ENCODE data around the gene DCPS.

The DCPS gene

GRCh38 chr11:126288237-126288636, 15.6 kb upstream of the DCPS start:
- in situ Hi-C loops (cut with MboI; ENCODE audit: low sequenced_read_pairs) = no loop called here

DNA sequence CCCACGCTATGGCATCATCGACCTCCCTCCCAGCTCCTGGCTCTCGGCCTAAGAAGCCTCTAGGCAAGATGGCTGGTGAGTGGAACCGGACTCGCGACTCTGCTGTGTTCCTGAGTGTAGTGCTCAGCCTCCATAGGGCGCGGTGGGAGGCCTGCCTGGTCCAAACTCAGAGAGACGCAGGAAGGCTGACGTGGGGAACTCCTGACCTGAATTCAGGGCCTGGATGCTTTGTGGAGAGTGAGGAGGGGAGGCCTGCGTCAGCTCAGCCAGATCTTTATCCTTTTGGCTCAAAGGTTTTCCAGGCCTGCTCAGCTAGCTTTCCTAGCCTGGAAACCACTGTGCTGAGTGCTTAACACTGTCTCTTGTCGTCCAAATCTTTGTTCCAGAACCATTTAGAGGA, 13.0 kb upstream of the DCPS start:
- in situ Hi-C loops (cut with MboI; ENCODE audit: low sequenced_read_pairs) = no loop called here

DNA sequence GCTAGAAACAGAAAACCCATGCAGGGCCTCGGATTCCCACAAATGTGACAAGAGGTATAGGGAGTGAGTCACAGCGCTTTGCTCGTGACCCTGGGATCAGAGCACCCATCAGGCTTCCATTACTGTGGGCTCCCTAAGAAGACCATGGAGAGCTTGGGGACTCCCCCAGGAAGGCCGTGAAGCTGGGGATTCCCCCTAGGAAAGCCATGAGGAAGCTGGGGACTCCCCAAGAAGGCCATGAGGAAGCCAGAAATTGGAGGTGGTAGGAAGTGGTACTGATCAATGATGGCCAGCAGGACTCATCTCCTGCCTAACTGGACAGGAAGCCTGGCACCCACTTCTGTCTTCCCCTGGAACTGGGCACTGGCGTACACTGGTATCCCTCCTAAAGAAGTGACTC, 10.1 kb upstream of the DCPS start:
- in situ Hi-C loops (cut with MboI; ENCODE audit: low sequenced_read_pairs) = no loop called here

- in situ Hi-C loops (cut with MboI; ENCODE audit: low sequenced_read_pairs) = no loop called here
Measured at GRCh38 chr11:126297004-126297403, 6.9 kb upstream of the DCPS start.

GRCh38 chr11:126304457-126305075, 706 bp downstream of the DCPS start:
- in situ Hi-C loops (cut with MboI; ENCODE audit: low sequenced_read_pairs) = loop anchor here (25.0 kb wide), 1 partner anchor 683 kb away; no protein-coding TSS in a partner anchor

- in situ Hi-C loops (cut with MboI; ENCODE audit: low sequenced_read_pairs) = loop anchor here (25.0 kb wide), 1 partner anchor 682 kb away; no protein-coding TSS in a partner anchor
Measured at GRCh38 chr11:126305699-126306098, 1.8 kb downstream of the DCPS start.

GRCh38 chr11:126307706-126308105, 3.8 kb downstream of the DCPS start:
- in situ Hi-C loops (cut with MboI; ENCODE audit: low sequenced_read_pairs) = loop anchor here (25.0 kb wide), 1 partner anchor 680 kb away; no protein-coding TSS in a partner anchor

GRCh38 chr11:126308271-126308671, 4.4 kb downstream of the DCPS start:
- in situ Hi-C loops (cut with MboI; ENCODE audit: low sequenced_read_pairs) = loop anchor here (25.0 kb wide), 1 partner anchor 679 kb away; no protein-coding TSS in a partner anchor

DNA sequence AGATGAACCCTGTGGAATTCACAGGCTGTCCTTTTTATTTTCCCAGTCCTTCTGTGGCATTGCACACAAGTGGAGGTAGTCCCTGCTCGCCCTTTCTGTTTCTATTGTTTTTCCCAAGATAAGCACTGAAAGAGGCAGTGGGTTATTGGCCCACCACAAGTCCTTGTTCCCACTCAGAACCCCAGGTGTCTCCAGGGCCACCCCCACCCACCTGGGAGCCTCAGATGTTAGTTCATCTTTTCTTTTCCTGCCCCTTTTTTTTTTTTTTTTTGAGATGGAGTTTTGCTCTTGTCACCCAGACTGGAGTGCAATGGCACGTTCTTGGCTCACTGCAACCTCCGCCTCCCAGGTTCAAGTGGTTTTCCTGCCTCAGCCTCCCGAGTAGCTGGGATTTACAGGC, 4.9 kb downstream of the DCPS start:
- in situ Hi-C loops (cut with MboI; ENCODE audit: low sequenced_read_pairs) = loop anchor here (25.0 kb wide), 1 partner anchor 679 kb away; no protein-coding TSS in a partner anchor

DNA sequence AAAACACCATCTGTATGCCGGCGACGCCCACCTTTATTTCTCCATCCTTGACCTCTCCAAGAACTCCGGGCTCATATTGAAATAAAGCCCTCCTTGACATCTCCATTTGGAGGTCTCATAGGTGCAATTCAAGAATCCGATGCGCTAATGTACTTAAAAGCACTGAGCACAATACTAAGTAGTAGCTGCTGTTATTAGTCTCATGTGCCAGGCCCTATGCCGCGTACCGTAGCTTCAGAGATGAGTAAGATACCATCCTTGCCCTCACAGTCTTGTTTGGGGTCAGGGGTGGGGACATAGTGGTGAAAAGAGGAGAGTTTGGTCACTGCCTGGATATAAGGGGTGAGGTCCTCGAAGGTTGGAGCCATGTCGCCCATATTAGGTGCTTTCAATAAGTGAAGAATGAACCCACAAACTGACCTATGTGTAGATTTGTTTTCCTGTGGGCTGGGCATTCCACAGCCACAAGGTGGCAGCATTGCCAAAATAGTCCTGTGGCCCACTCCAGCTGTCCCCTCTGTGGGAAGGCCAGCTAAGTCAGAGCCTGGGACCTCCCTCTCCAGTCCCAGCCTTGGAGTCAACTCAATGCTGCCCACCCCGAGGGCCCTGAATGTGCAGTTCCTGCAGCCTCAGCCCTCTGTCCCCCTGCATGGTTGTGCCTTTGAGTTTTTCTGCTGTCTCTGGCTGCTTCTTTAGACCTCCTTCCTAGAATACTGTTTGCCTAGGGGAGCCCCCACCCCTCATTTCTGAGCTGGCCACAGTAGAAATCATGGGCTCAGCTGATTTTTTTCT, 6.5 kb downstream of the DCPS start:
- in situ Hi-C loops (cut with MboI; ENCODE audit: low sequenced_read_pairs) = loop anchor here (10.0 to 25.0 kb wide), 2 partner anchors 84 to 677 kb away; no protein-coding TSS in a partner anchor

GRCh38 chr11:126310992-126311310, 7.1 kb downstream of the DCPS start:
- in situ Hi-C loops (cut with MboI; ENCODE audit: low sequenced_read_pairs) = loop anchor here (10.0 to 25.0 kb wide), 2 partner anchors 84 to 676 kb away; no protein-coding TSS in a partner anchor

- in situ Hi-C loops (cut with MboI; ENCODE audit: low sequenced_read_pairs) = loop anchor here (10.0 to 25.0 kb wide), 2 partner anchors 83 to 676 kb away; no protein-coding TSS in a partner anchor
Measured at GRCh38 chr11:126311401-126312291, 7.8 kb downstream of the DCPS start.

DNA sequence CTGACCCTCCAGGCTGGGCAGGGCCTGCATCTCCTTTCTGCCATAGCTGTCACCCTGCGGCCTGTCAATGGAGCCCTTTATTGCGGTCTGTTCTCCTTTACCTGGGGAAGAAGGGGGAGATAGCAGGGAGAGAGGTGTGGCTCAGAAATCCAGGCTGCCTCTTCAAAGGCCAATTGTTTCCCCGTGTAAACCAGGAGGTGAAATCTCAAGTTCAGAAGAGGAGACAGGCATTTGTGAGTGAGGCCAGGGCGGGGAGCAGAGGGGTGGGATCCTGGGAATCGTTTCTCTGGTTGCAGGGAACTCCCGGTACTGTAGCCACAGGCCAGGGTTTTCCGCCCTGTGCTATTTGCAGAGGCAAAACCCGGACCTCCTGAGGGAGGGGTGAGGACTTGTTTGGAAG, 9.1 kb downstream of the DCPS start:
- in situ Hi-C loops (cut with MboI; ENCODE audit: low sequenced_read_pairs) = loop anchor here (10.0 to 25.0 kb wide), 2 partner anchors 82 to 674 kb away; no protein-coding TSS in a partner anchor

DNA sequence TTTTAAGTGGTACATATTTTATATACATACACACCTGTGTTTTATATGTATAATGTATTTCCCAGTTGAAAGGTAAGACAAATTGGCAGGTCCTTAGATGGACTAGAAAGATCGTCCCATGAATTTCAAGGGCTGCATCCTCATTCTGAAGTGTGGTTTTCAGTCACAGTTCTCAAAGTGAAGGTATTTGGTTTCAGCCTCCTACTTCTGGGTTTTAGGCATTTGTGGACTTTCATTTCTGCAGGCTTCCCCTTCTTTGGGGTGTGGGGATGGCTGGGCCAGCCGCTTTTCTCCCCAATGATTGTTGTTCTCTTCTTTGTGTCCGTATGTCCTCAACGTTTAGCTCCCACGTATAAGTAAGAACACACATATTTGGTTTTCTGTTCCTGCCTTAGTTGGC, 10.0 kb downstream of the DCPS start:
- in situ Hi-C loops (cut with MboI; ENCODE audit: low sequenced_read_pairs) = loop anchor here (10.0 to 25.0 kb wide), 2 partner anchors 81 to 673 kb away; no protein-coding TSS in a partner anchor

DNA sequence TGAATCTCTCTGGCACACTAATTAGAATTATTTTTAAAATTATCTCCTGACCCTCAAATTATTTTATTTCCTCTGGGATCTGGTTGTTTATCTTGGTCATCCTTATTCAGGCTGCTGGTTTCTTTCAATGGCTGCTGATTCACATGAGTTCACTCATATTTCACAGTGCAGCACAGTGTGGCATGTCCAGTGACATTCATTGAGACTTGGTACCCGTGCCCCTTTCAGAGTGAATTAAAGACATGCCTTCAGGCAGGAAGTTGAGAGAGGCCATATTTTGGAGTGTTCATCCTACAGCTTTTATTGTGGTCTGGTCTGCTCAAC, 13.5 kb downstream of the DCPS start:
- in situ Hi-C loops (cut with MboI; ENCODE audit: low sequenced_read_pairs) = loop anchor here (10.0 to 25.0 kb wide), 2 partner anchors 77 to 670 kb away; no protein-coding TSS in a partner anchor

DNA sequence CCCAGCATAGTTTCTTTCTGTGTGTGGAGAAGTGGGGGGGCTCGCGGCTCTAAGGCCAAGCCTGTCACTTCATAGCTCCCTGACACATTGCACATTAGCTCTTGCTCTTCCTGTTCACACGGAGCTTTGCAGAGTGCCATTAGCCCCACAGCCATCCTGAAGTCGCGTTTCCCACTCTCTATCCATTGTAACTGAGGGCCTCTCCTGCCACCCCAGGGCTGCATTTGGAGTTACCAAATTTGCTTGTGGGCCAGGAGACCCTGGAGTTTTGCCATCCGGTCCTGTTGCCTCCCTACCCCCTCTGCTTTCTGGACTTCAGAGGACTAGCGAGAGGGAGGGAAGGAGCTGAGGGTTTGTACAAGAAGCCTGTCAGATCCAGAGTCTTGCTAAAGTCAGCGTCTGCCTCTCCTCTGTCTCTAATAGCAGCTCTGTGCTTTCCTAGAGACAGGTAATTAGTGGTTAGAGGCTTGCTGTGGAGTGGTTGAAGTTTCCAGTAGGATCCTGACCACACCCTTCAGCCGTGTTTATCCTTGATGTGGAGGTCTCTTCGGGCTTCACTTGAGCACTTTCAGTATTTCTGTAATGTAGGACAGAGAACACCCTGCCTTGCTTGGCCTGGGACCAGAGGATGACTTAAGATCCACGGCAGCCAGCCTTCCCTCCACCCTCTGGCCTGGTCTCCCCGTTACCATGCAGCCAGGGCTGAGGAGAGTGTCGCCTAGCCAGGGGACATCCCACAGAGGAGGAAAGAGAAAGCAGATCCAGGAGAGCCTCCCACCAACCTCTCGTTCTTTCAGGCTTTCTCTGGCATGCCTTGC, 14.1 kb downstream of the DCPS start:
- in situ Hi-C loops (cut with MboI; ENCODE audit: low sequenced_read_pairs) = loop anchor here (10.0 to 25.0 kb wide), 2 partner anchors 77 to 669 kb away; no protein-coding TSS in a partner anchor

DNA sequence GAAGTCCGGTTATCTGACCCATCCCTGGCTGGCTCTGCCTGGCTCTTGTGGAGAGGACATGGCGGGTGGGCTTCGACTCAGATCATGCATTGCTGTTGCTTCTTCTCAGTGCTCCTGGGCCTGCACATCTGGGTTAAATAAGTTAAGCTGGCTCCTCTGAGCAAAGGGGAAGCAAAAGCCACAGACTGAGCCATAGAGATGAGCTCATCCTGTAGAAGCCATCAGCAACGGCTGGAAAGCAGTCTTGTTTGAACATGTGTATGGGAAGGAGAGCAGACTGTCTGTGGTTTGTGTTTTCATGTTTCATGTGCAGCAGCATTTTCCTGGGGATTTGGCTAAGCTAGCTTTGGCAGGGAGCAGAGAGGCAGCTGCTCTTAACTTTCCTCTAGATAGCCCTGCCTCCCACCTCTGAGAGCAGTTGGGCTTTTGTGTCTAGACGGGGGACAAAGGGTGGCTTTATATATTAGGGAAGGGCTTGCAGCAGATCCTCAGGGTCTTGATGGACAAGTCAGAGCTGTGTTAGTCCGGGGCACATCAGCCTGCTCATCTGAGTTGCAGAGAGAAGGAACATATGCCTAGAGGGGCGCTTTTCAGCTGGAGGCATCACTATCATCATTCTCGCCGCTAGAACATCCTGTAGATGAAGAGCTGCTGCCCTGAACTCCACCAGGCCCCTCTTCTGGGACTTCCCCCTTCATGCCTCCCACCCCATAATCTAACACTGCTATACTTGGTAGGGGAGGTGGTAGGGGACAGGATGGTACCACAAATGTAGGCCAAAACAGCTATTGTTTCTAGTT, 14.9 kb downstream of the DCPS start:
- in situ Hi-C loops (cut with MboI; ENCODE audit: low sequenced_read_pairs) = loop anchor here (10.0 to 25.0 kb wide), 2 partner anchors 76 to 669 kb away; no protein-coding TSS in a partner anchor

DNA sequence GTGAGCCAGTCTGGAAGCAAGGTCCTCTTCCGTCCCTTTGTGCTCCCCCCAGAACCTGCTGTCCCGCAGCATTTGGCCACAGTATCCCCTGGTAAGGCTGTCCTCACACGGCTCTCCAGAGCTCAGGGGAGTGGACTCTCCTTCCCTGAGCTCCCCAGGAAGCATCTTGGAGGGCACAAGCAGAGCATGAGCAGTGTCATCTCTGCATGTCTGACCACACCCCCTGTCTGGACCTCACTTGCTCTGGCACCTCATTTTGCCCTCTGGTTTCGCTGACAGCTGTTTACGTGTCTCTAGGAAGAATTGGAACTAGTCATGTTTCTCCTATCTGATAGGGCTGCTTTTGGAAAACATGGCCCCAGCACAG, 15.5 kb downstream of the DCPS start:
- in situ Hi-C loops (cut with MboI; ENCODE audit: low sequenced_read_pairs) = loop anchor here (10.0 to 25.0 kb wide), 2 partner anchors 75 to 668 kb away; no protein-coding TSS in a partner anchor

DNA sequence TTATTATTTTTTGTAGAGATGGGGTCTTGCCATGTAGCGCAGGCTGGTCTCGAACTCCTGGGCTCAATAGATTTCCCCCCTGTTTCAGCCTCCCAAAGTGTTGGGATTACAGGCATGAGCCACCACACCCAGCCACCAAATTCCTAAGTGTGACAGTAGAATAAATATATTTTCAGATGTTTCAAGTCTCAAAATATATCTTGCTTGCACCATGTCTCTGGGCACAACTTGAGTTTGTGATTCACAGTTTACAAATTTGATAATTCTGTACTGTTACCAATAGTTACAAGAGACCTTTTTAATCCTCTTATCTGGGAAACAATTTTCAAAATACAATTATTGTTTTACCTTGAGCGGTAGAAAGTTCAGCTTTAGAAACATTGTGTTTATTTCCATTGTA, 19.1 kb downstream of the DCPS start:
- in situ Hi-C loops (cut with MboI; ENCODE audit: low sequenced_read_pairs) = loop anchor here (25.0 kb wide), 1 partner anchor 664 kb away; no protein-coding TSS in a partner anchor

Data from HL-60/S4 treated with retinoic acid at 250 ng/mL for 4 days and 3 days (cell line).